Breast epithelium (tissue), 4 donors: ENCODE measurements around the gene CKLF. TPM values are rescaled to one million over a fixed set of nuclear protein-coding genes. Genes with fewer than 3 reads are reported as not detected.
"Not testable (repeated sequence)": the region's sequence is repeated elsewhere in the genome, so short reads cannot be mapped to it uniquely, and the experiment has no call there.

Experiments
- DNase-seq, 2 donors: peaks; one replicate each; pipeline ENCODE4 v3.0.0-alpha.2; 2019; ENCODE audit warnings: low spot score in 2 of 2
- H3K27ac ChIP-seq, 2 donors: fragments of 200-600 bp; sonication (generic) in 1 of 2; one replicate each; pipeline ENCODE4 v1.5.1; 2016 to 2019; ENCODE audit warnings: mild to moderate bottlenecking in 1 of 2
- H3K27me3 ChIP-seq, 2 donors: fragments of 200-600 bp; sonication (generic) in 1 of 2; one replicate each; pipeline versions ENCODE4 v1.5.1 to v1.6.0; 2017 to 2019; ENCODE audit warnings: control low read depth in 1 of 2, mild to moderate bottlenecking in 1 of 2
- H3K36me3 ChIP-seq: fragments of 200-600 bp; one replicate; pipeline ENCODE4 v1.5.1; 2019
- H3K4me1 ChIP-seq, 2 donors: fragments of 200-600 bp; sonication (generic); one replicate each; pipeline ENCODE4 v1.5.1; 2016 to 2019; ENCODE audit warnings: control low read depth in 1 of 2
- H3K4me3 ChIP-seq, 3 donors: fragments of 200-600 bp; sonication (generic); 1 replicate in 2 of 3; 2 replicates in 1 of 3; pipeline ENCODE4 v1.5.1; 2016 to 2019; ENCODE audit warnings: mild to moderate bottlenecking in 3 of 3, moderate library complexity in 2 of 3
- H3K9me3 ChIP-seq, 2 donors: fragments of 200-600 bp; sonication (generic) in 1 of 2; one replicate each; pipeline ENCODE4 v1.5.1; 2016 to 2019; ENCODE audit warnings: control low read depth in 1 of 2
- POLR2A ChIP-seq: fragments of 450-650 bp; IDR thresholded peaks from one replicate; pipeline ENCODE4 v1.6.1; 2016; ENCODE audit warnings: antibody characterized with exemption, mild to moderate bottlenecking, moderate library complexity
- POLR2AphosphoS5 ChIP-seq, 3 donors: sonication (generic); formaldehyde crosslinking; IDR thresholded peaks; one replicate each; pipeline ENCODE4 v1.6.1; 2017; ENCODE audit warnings: antibody characterized with exemption in 3 of 3
- intact Hi-C: fragments of 100-400 bp; cut with DNase I; formaldehyde crosslinking; loops from one replicate; pipeline ENCODE4 v1.15.1; 2023; ENCODE audit warnings: low total_unique reads
- total RNA-seq, 3 donors: library from RNA; depleted of rRNA; stranded (reverse); fragments of >200 nt; gene quantifications; one replicate each; pipeline ENCODE4 v1.1.0, GENCODE V29; 2016
- TF ChIP-seq, protein P1 (sequence below), 3 donors: fragments of 450-650 bp; IDR thresholded peaks; one replicate each; pipeline ENCODE4 v1.5.1; 2016 to 2017; ENCODE audit warnings: antibody characterized with exemption in 3 of 3, mild to moderate bottlenecking in 3 of 3, moderate library complexity in 3 of 3

The CKLF gene
- total RNA-seq, 3 donors from 2014 or later: 36.6 to 62.6 (median 44.9) TPM

DNA sequence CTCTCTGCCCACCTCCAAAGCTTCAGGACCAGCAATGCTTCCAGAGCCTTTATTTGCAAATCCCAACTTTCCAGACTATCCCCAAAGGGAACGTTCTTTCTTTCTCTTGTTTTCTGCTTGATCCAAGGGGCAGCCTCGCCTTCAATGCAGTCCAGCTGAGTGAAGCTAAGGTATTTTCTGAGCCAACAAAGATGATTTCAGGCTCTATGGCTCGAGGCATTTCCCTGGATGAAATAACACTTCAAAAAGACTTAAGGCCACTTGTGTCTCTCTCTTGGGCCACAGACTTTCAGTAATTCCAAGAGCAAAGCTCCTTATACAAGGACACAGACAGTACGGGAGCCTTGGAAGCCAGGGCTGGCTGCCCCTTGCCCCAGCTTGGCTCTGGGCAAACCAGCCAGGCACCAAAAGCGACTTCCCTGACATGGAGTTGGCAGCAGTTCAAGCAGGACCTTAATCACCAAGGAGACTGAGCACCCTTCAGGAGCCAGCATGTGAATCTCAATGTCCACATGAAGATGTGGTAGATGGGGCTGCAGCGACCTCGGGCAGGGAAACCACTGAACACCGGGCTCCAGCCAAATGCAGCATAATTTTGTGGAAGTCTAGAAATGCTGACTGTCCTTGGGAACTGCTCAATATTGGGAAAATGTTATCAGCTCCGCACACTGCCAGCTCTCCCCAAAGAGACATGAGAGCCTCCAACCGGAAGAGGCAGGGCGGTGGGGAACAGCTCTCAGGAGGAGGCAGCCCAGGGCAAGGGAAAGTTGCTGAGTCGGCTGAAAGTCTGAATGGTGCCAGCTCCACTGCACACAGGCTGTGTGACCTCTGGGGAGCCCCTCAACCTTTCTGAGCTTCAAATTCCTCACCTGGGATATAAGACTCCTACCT is 41.4 kb upstream of the CKLF start:
- no peaks in the 10 kb centered on the region for H3K9me3 ChIP-seq
- peak overlapping the region; percentile 86 to 88 for H3K27ac ChIP-seq
- peak in 1 of 2 donors; percentile 51 for DNase-seq
- intact Hi-C loops: no loop called here
- no peak overlapping the region for H3K4me3 ChIP-seq
- H3K27me3 ChIP-seq: no peaks in the 10 kb centered on the region
- peaks cover 16 to 34% of the 10 kb centered on the region in 2 donors for H3K4me1 ChIP-seq
- no peak for TF ChIP-seq POLR2AphosphoS5 (IDR thresholded peaks at IDR 0.05)
- TF ChIP-seq, protein P1, sequence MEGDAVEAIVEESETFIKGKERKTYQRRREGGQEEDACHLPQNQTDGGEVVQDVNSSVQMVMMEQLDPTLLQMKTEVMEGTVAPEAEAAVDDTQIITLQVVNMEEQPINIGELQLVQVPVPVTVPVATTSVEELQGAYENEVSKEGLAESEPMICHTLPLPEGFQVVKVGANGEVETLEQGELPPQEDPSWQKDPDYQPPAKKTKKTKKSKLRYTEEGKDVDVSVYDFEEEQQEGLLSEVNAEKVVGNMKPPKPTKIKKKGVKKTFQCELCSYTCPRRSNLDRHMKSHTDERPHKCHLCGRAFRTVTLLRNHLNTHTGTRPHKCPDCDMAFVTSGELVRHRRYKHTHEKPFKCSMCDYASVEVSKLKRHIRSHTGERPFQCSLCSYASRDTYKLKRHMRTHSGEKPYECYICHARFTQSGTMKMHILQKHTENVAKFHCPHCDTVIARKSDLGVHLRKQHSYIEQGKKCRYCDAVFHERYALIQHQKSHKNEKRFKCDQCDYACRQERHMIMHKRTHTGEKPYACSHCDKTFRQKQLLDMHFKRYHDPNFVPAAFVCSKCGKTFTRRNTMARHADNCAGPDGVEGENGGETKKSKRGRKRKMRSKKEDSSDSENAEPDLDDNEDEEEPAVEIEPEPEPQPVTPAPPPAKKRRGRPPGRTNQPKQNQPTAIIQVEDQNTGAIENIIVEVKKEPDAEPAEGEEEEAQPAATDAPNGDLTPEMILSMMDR (IDR thresholded peaks at IDR 0.05): no peak
- TF ChIP-seq POLR2A: no peak
- H3K36me3 ChIP-seq: no peaks in the 10 kb centered on the region

DNA sequence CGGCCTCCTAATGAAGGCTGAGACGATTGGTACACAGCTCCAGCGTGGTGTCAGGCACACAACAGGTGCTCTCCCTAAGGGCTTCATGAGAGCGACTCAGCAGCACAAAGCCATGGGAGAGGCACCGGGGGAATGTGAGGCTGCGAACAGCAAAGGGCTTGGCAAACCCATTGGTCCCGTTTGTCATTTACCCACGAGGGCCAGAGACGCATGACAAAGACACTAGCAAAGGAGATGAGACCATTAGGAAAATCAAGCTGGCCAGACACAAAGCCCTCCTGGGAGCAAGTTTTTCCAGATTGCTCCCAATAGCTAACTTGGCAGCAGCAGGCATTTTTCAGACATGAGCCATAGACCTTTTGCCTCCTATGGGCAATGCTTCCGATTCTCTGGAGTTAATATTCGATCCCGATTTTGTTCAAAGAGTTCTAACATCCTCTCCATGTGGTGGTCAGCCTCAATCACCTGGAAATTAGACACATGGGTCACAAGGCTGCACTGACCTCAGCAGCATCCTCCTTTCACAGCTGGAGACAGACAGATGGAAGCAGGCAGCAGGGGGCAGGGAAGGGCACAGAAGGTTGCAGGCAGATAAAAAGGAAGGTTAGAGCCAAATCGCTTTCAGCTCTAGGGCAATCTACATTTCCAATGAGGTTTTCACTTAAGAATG is 40.6 kb upstream of the CKLF start:
- no peaks in the 10 kb centered on the region for H3K9me3 ChIP-seq
- intact Hi-C loops: no loop called here
- peak; percentile 36 to 77 for DNase-seq
- peaks cover 22 to 42% of the 10 kb centered on the region in 2 donors for H3K4me1 ChIP-seq
- H3K4me3 ChIP-seq: no peak overlapping the region
- TF ChIP-seq POLR2AphosphoS5 (IDR thresholded peaks at IDR 0.05): peak in 2 of 3 donors; percentile 4 to 64
- TF ChIP-seq POLR2A: no peak
- H3K27me3 ChIP-seq: no peaks in the 10 kb centered on the region
- peak overlapping the region; percentile 86 to 88 for H3K27ac ChIP-seq
- H3K36me3 ChIP-seq: no peaks in the 10 kb centered on the region

DNA sequence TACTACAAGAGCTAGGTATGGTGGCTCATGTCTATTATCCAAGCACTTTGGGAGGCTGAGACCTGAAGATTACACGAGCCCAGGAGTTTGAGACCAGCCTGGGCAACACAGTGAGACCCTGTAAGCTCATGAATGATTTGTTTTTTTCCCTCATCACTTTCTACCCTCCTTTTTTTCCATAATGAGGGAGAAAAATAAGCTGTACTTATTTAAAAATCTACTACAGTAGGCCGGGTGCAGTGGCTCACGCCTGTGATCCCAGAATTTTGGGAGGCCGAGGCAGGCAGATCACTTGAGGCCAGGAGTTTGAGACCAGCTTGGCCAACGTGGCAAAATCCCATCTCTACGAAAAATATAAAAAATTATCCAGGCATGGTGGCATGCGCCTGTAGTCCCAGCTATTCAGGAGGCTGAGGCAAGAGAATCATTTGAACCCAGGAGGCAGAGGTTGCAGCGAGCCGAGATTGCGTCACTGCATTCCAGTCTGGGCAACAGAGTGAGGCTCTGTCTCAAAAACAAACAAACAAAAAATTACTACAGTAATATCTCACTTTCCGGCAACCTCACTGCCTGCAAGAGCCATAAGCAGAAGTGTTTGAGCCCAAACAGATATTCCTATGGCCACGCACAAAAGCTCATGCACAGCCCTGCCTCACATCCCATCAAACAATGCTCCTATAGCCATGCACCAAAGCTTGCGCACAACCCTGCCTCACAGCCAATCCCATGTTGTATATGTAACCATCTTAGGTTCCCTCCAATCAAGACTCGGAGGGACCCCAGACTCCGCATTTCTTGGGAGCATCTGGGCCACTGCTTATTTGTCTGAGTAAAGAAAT is 39.9 kb upstream of the CKLF start:
- no peaks in the 10 kb centered on the region for H3K9me3 ChIP-seq
- H3K4me1 ChIP-seq: peaks cover 27 to 46% of the 10 kb centered on the region in 2 donors
- peak in 1 of 2 donors; percentile 45 for DNase-seq
- H3K4me3 ChIP-seq: no peak overlapping the region
- no peaks in the 10 kb centered on the region for H3K36me3 ChIP-seq
- H3K27ac ChIP-seq: peak overlapping the region; percentile 86 to 88
- intact Hi-C loops: no loop called here
- H3K27me3 ChIP-seq: no peaks in the 10 kb centered on the region
- TF ChIP-seq POLR2AphosphoS5 (IDR thresholded peaks at IDR 0.05): no peak
- no peak for TF ChIP-seq POLR2A
- TF ChIP-seq, protein P1 (IDR thresholded peaks at IDR 0.05): no peak

DNA sequence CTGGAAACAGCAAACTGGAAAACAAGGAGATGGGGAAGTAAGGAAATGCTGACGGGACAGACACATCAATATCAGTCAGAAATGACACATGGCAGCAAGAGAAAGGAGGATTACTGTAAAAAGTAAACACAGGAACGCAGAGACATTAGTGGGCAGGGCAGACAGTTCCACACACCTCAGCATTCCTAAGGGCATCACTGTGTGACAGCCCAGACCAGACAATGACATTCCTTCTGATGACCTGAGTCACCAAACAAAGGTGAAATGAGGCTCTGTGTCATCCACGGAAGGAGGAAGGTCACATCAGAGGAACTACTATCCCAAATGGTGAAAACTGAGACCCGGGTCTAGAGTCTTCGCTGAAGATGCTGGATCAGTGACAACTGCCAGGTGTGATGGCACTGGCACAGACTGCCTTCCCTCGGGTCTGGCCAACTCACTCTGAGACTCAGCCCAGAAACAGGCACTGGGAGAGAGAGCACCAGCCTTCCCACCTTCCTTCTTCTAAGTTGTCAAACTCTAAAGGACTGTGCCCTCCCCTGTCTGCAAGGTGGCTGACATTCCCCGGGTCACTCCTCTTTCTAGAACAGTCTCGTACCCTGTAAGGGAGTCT is 39.2 kb upstream of the CKLF start:
- Histone ChIP-seq H3K36me3 (no peaks in the 10 kb centered on the region), H3K4me3 (no peak overlapping the region), H3K9me3 (no peaks in the 10 kb centered on the region), H3K4me1 (peaks cover 32 to 53% of the 10 kb centered on the region in 2 donors), H3K27ac (peak overlapping the region; percentile 86 to 88), H3K27me3 (no peaks in the 10 kb centered on the region)
- intact Hi-C loops: no loop called here
- TF ChIP-seq POLR2AphosphoS5 (IDR thresholded peaks at IDR 0.05) (no peak), POLR2A (no peak)
- TF ChIP-seq, protein P1 (IDR thresholded peaks at IDR 0.05): no peak
- no peak for DNase-seq

DNA sequence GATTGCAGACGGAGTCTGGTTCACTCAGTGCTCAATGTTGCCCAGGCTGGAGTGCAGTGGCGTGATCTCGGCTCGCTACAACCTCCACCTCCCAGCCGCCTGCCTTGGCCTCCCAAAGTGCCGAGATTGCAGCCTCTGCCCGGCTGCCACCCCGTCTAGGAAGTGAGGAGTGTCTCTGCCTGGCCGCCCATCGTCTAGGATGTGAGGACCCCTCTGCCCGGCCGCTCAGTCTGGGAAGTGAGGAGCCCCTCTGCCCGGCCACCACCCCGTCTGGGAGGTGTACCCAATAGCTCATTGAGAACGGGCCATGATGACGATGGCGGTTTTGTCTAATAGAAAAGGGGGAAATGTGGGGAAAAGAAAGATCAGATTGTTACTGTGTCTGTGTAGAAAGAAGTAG is 38.0 kb upstream of the CKLF start:
- intact Hi-C loops: not testable (repeated sequence)

DNA sequence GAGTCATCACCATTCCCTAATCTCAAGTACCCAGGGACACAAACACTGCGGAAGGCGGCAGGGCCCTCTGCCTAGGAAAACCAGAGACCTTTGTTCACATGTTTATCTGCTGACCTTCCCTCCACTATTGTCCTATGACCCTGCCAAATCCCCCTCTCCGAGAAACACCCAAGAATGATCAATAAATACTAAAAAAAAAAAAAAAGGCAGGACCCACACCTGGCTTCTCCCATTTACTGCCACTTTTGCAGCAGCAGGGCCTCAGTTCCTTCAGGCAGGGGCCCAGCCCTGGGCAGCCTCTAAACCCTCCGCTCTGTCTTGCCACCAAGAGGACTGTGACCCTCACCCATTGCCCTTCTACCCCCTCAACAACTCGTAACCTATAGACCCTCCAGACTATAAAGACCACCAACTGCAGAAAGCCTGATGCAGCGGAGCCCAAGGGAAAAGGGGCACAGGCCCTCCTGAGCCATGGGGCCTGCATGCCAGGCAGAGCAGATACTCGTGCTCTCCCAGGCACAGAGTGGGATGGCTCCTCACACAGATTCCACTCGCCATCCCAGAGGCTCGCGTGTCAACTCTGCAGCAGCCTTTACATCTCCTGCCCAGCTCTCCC is 37.3 kb upstream of the CKLF start:
- Histone ChIP-seq H3K27ac (peak overlapping the region; percentile 95 to 99), H3K4me1 (peaks cover 32 to 53% of the 10 kb centered on the region in 2 donors)
- H3K27me3 ChIP-seq, H3K36me3 ChIP-seq, H3K9me3 ChIP-seq, DNase-seq, intact Hi-C loops, H3K4me3 ChIP-seq: not testable (repeated sequence)

More for the DNA sequence above, 38.0 kb upstream of the CKLF start:
- not testable (repeated sequence) for H3K9me3 ChIP-seq, H3K36me3 ChIP-seq, H3K27me3 ChIP-seq, DNase-seq, H3K4me3 ChIP-seq
- Histone ChIP-seq H3K4me1 (peaks cover 32 to 53% of the 10 kb centered on the region in 2 donors), H3K27ac (peak overlapping the region; percentile 86 to 95)
